HepG2 (cell line): Measurements from ENCODE around the gene RALY. TPM values are rescaled to one million over a fixed set of nuclear protein-coding genes. Genes with fewer than 3 reads are reported as not detected.

Experiments used
- ATAC-seq: fragments of 200-7000 bp; cut with Tn5 transposase; 3 replicates; pipeline ENCODE4 v1.9.1; 2020; ENCODE audit warnings: mild to moderate bottlenecking, moderate library complexity
- BruUV-seq: library from RNA; stranded (reverse); fragments of 400-500 nt; replicated peaks from 2 replicates; lab custom pipeline; 2021; lab: Mats Ljungman, UMichigan
- CTCF ChIA-PET: fragments of 300-600 bp; formaldehyde crosslinking; extraction: SDS; loops from one replicate; lab custom pipeline; 2021; ENCODE audit warnings: low total read pairs, inconsistent platforms, low intra/inter-chr PET ratio; lab: Yijun Ruan, JAX
- POLR2A ChIA-PET: fragments of 350-600 bp; sonication (Branson Sonifier 250); formaldehyde crosslinking; loops from one replicate; lab custom pipeline; 2020; ENCODE audit warnings: antibody characterized with exemption, inconsistent platforms; lab: Yijun Ruan, JAX
- DNase-seq: peaks from one replicate; pipeline ENCODE4 v3.0.0-alpha.2; 2015; ENCODE audit warnings: low spot score
- FAIRE-seq: peaks from 3 replicates; lab custom pipeline; 2011; peaks lifted over from hg19 to GRCh38; lab: Jason Lieb, UNC
- H2AFZ ChIP-seq: one replicate; pipeline ENCODE4 v1.6.1; 2011; ENCODE audit warnings: low read length, inconsistent platforms
- H3K27ac ChIP-seq: fragments of 300-600 bp; 3 replicates; pipeline ENCODE4 v1.8.0; 2011; ENCODE audit warnings: mixed run types, mild to moderate bottlenecking, mixed read lengths, low read length, inconsistent platforms; ENCODE audit not compliant: insufficient read depth; ENCODE audit errors: extremely low read length
- H3K27me3 ChIP-seq, 2 experiments: fragments of 200-600 bp in 1 of 2; 2 replicates in 1 of 2; 3 replicates in 1 of 2; pipeline versions ENCODE4 v1.6.0 to v1.8.0; 2011; ENCODE audit warnings: low read length in 2 of 2, mild to moderate bottlenecking in 2 of 2, moderate library complexity in 2 of 2, inconsistent platforms in 1 of 2; ENCODE audit not compliant: insufficient read depth in 2 of 2, control insufficient read depth in 1 of 2
- H3K36me3 ChIP-seq, 2 experiments: fragments of 200-600 bp in 1 of 2; replicated peaks in 1 of 2; 2 replicates in 1 of 2; 3 replicates in 1 of 2; pipeline versions ENCODE4 v1.5.1 to v1.8.0; 2011; ENCODE audit warnings: low read length in 2 of 2, inconsistent platforms in 1 of 2; ENCODE audit not compliant: insufficient read depth in 2 of 2, control insufficient read depth in 1 of 2
- H3K4me1 ChIP-seq: 2 replicates; pipeline ENCODE4 v1.5.1; 2012; ENCODE audit warnings: low read length, inconsistent platforms; ENCODE audit not compliant: insufficient read depth
- H3K4me2 ChIP-seq: 2 replicates; pipeline ENCODE4 v1.6.0; 2011; ENCODE audit warnings: low read depth, low read length, inconsistent platforms
- H3K4me3 ChIP-seq, 3 experiments: fragments of 200-600 bp in 1 of 3; sonication (generic), shearing (Covaris generic) in 1 of 3; replicated peaks in 1 of 3; 2 replicates each; pipeline ENCODE4 v1.5.1; 2011 to 2016; ENCODE audit warnings: low read length in 3 of 3, inconsistent platforms in 2 of 3, low read depth in 2 of 3, mild to moderate bottlenecking in 2 of 3, control low read depth in 1 of 3, mixed read lengths in 1 of 3; ENCODE audit not compliant: insufficient read depth in 1 of 3
- H3K79me2 ChIP-seq: one replicate; pipeline ENCODE4 v1.6.1; 2011; ENCODE audit warnings: low read length, inconsistent platforms; ENCODE audit not compliant: insufficient read depth
- H3K9ac ChIP-seq: 2 replicates; pipeline ENCODE4 v1.6.0; 2011; ENCODE audit warnings: mild to moderate bottlenecking, low read depth, low read length, inconsistent platforms; ENCODE audit not compliant: insufficient read depth
- H3K9me3 ChIP-seq: 2 replicates; pipeline ENCODE4 v1.5.1; 2012; ENCODE audit warnings: mild to moderate bottlenecking, low read length
- H4K20me1 ChIP-seq: 2 replicates; pipeline ENCODE4 v1.6.0; 2011; ENCODE audit warnings: inconsistent platforms, mild to moderate bottlenecking, low read length, moderate library complexity; ENCODE audit not compliant: insufficient read depth
- NR2F2 ChIP-seq: IDR thresholded peaks from 2 replicates; pipeline ENCODE4 v1.6.1; 2012; ENCODE audit warnings: low read depth, inconsistent platforms, borderline replicate concordance
- RBM22 ChIP-seq: fragments of 200-400 bp; formaldehyde crosslinking; optimal IDR thresholded peaks from 2 replicates; pipeline ENCODE3; 2017; ENCODE audit warnings: mild to moderate bottlenecking, low read length, moderate library complexity
- RCOR2 ChIP-seq: IDR thresholded peaks from 2 replicates; pipeline ENCODE4 v1.6.1; 2016; ENCODE audit warnings: missing biosample characterization, missing genetic modification reagents
- ZNF530 ChIP-seq: sonication (generic); formaldehyde crosslinking; IDR thresholded peaks from 2 replicates; pipeline ENCODE4 v1.5.0; 2020; ENCODE audit warnings: low read depth, mild to moderate bottlenecking, missing genetic modification reagents
- ZNF703 ChIP-seq: sonication (generic); formaldehyde crosslinking; IDR thresholded peaks from 2 replicates; pipeline ENCODE4 v1.5.1; 2020; ENCODE audit warnings: missing genetic modification reagents, mild to moderate bottlenecking, moderate library complexity, borderline replicate concordance
- ZNF788 ChIP-seq: sonication (generic); formaldehyde crosslinking; IDR thresholded peaks from 2 replicates; pipeline ENCODE4 v1.5.0; 2020; ENCODE audit warnings: mild to moderate bottlenecking, missing genetic modification reagents, borderline replicate concordance
- WGBS: methylation state at CpG from one replicate; pipeline ENCODE4 v1.1.6; 2017; ENCODE audit warnings: low lambda C conversion rate; 5-methylcytosine and 5-hydroxymethylcytosine counted together
- in situ Hi-C: cut with HindIII; loops from 2 replicates; pipeline ENCODE4 v1.10.0; 2017; ENCODE audit warnings: low pct_unique_long_range_greater_than_20kb; ENCODE audit not compliant: extremely low pct_ligation_motif_present
- intact Hi-C: fragments of 100-400 bp; cut with micrococcal nuclease; formaldehyde crosslinking; loops from one replicate; pipeline ENCODE4 v1.10.0; 2022; ENCODE audit not compliant: unreplicated experiment
- polyA plus RNA-seq, 8 experiments: library from polyadenylated mRNA; depleted of rRNA in 3 of 8; stranded (reverse) in 7 of 8; unstranded in 1 of 8; fragments of >200 nt; fragmentation: Illumina TruSeq in 4 of 8; extraction: Trizol in 4 of 8; gene quantifications; 2 replicates each; pipeline versions ENCODE4 v1.2.1 to v1.2.3, GENCODE V29; 2011 to 2016; ENCODE audit warnings: low read depth in 4 of 8, missing spikeins in 1 of 8, mixed read lengths in 1 of 8; ENCODE audit not compliant: insufficient read depth in 1 of 8
- total RNA-seq, 5 experiments: library from RNA; depleted of rRNA; stranded (reverse); fragments of >200 nt; fragmentation: Illumina TruSeq; extraction: Trizol; gene quantifications; 2 replicates each; pipeline ENCODE4 v1.2.3, GENCODE V29; 2016; ENCODE audit warnings: low read depth in 1 of 5
- TF ChIP-seq, protein P1 (sequence below): sonication (generic); formaldehyde crosslinking; IDR thresholded peaks from 2 replicates; pipeline ENCODE4 v1.8.0; 2022; ENCODE audit warnings: missing genetic modification reagents, mild to moderate bottlenecking, moderate library complexity, borderline replicate concordance

RALY gene
- total and polyA plus RNA-seq, 2 of the 13 experiments (the other 11 are each of a cell fraction or from before 2014, with no cell fraction given): 178 to 186 TPM

DNA sequence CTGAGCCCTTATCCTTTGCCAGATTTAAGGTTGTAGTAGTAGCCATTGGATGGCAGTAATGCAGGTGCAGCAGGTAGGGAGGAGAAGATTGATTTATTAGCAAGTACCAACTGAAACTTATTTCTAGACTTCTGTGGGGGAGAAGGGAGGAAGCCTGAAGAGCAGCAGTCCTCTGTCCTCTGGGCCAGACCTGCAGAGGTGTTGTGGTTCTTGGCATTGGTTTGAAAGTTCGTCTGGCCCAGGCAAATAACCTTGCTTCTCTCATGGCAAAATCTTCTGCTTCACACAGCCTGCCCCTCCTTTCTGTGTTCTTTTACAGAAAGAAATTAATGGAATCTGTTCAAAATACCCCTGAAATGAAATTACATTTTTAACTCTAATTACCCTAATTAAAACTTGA lies 24.5 kb downstream of the RALY start:
- H3K4me1 ChIP-seq: peaks cover 64% of the 10 kb centered on the region
- FAIRE-seq (no peak), ATAC-seq (no peak), DNase-seq (no peak)
- 0 out of 2 replicates have a peak, but pooled peaks cover 4% of the 10 kb centered on the region for H3K9me3 ChIP-seq
- ChIA-PET POLR2A (interaction anchor here (1.2 to 2.2 kb wide), 2 partner anchors 13 to 25 kb away, joined by 4 to 6 read pairs; partner anchors contain the start of gene RALY), CTCF (no interaction called here)
- intact Hi-C loops (no loop called here), in situ Hi-C loops (no loop called here)
- peaks cover 63% of the 10 kb centered on the region for H4K20me1 ChIP-seq
- no peaks in the 10 kb centered on the region for H3K27me3 ChIP-seq
- BruUV-seq: no TSS peak
- H2AFZ ChIP-seq: no peak overlapping the region
- peaks cover 95% of the 10 kb centered on the region for H3K79me2 ChIP-seq
- no peak overlapping the region for H3K4me2 ChIP-seq
- H3K36me3 ChIP-seq: peaks cover 4 to 17% of the 10 kb centered on the region in 2 experiments; a peak in 4 of 5 replicates
- no peak overlapping the region for H3K9ac ChIP-seq
- TF ChIP-seq RCOR2: no peak
- TF ChIP-seq, protein P1, sequence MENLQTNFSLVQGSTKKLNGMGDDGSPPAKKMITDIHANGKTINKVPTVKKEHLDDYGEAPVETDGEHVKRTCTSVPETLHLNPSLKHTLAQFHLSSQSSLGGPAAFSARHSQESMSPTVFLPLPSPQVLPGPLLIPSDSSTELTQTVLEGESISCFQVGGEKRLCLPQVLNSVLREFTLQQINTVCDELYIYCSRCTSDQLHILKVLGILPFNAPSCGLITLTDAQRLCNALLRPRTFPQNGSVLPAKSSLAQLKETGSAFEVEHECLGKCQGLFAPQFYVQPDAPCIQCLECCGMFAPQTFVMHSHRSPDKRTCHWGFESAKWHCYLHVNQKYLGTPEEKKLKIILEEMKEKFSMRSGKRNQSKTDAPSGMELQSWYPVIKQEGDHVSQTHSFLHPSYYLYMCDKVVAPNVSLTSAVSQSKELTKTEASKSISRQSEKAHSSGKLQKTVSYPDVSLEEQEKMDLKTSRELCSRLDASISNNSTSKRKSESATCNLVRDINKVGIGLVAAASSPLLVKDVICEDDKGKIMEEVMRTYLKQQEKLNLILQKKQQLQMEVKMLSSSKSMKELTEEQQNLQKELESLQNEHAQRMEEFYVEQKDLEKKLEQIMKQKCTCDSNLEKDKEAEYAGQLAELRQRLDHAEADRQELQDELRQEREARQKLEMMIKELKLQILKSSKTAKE: no peak
- TF ChIP-seq ZNF788: no peak
- 0 out of 2 replicates have a peak, but pooled peaks have one; percentile 28 for TF ChIP-seq ZNF703 (CRISPR knock-in tag)
- peak; percentile 51 for TF ChIP-seq RBM22
- no peak for TF ChIP-seq ZNF530 (CRISPR knock-in tag)
- TF ChIP-seq NR2F2: no peak
- 89% methylated on average over 1 of the region's 1 CpG for WGBS
- no peak overlapping the region for H3K27ac ChIP-seq
- no peak overlapping the region for H3K4me3 ChIP-seq
